NCI-H2029 (cell line): ENCODE measurements around the gene MYADML2.
"Not testable (repeated sequence)": the region's sequence is repeated elsewhere in the genome, so short reads cannot be mapped to it uniquely, and the experiment has no call there.

Experiments used
- DNase-seq: peaks from one replicate; lab custom pipeline; 2025; lab: John Stamatoyannopoulos, UW

MYADML2 gene

DNA sequence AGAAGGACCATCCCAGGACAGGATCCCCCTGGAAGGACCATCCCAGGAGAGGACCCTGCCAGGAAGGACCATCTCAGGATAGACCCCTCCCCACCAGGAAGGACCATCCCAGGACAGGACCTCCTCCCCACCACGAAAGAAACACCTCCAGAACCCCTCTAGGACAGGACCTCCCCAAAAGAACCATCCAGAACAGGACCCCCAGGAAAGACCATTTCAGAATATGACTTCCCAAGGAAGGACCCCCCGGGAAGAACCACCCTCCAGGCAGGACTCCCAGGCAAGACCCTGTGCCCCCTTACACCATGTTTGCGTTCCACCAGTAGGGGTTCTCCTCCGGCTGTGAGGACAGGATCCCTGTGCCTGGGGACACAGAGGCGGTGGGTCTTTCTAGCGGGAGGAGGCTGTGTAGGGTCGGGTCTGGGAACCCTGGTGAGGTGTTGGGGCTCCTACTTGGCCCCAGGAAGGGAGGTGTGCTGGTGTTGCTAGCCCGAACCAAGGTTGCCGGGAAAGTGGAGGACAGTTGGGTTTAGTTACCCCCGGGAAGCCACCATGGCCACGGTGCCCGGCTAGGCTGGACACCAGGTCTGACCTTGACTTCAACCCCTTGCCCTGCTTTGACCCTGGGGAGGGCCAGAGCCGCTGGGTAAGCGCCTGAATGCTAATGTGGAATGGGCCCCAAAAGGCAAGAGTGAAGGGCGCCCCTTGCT lies 11.8 kb upstream of the MYADML2 start:
- DNase-seq = no peak

DNA sequence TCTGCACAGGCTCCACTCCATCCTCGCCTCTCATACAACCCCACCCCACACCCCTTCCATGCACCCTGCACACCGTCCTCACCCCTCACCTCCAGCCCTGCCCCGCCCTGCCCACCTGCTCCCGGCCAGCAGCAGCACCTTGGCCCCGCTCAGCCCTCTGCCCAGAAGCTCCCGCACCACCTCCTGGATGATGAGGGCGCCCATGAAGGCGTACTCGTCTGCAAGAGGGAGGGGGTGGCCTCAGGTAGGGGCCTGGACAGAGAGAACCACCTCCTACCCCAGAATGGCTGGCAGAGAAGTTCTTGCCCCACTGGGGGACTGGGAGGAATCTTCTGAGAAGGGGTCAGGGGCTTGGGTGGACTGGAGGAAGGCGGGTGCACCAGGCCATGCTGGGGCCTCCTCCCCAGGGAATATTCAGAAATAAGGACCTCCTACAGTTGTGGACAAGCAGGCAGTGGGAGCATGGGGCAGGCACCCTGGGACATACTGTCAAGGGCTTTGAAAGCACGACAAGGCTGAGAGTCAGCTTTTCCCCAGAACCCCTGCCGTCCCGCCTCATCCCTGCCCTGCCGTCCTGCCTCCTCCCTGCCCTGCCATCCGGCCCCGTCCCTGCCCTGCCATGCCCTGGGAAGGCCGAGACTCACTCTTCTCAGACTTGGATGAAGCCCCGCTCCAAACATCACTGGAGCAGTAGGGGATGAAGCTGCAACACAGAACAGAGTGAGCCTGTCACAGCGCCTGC lies 10.8 kb upstream of the MYADML2 start:
- no peak for DNase-seq

DNA sequence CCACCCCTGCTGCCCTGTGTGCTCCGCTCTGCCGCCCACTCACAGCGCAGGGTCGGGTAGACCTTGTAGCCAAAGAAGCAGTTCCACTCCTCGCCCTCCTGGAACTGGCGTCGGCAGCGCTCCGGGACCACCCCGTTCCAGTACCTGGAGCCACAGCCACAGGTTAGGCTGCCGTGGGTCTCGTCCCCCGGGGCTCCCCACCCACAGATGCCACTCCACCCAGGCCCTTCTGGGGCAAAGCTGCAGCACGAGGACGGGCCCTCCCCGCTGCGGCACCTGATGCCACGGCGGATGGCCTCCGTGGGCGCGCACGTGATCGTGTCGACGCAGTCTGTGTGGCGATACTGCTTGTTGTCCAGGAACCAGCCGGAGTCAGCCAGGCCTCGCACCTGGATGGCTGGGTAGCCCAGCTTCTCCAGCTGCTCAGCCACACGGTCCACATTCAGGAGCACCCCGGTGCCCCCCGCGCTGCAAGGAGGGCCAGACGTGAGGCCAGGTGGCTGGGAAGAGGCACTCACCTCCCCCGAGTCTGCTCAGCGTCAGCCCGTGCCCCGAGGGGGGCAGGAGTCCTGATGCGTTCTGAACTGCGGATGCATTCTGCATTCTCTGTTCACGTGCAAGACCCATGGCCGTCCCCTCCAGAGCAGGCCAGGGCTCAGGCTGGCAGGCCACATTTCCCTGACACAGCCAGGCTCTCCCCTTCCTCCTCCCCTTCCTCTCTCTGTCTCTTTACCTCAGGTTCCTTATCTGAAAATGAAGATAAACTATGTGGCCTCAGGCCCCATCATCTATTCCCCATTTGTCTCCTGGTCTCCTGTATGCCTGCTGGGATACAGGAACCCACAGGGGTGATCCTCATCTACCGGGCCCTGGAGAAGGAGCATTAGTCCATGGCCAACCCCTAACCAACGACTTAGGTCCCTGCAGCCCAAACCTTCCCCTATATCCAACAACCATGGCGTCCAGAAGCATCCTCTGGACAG lies 9.9 kb upstream of the MYADML2 start:
- no peak for DNase-seq

DNA sequence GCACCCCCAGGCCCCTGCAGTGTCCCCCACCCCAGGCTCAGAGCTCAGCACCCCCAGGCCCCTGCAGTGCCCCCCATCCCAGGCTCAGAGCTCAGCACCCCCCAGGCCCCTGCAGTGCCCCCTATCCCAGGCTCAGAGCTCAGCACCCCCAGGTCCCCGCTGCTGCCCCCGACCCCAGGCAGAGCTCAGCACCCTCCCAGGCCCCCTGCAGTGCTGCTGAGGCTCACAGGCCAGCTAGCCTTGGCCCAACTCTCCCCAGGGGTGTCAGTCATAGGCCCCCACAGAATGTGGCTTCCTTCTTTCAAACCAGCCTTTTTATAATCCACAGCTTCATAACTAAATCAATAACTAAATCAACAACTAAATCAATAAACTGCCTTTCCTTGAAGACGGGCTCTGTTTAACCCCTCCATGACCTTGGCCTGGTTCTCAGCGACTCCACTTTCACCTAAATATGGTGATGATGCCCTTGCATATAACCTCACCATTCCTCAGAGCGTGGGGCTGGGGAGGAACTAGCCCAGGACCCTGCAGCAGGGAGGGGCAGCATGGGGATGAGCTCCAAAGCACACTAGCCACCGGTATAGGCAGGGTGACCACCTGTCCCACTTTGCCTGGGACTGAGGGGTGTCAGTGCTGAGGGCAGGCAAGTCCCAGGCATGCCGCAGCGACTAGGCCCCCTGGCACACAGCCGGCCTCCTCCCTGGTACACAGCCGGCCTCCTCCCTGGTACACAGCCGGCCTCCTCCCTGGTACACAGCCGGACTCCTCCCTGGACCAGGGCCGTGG lies 8.9 kb upstream of the MYADML2 start:
- no peak for DNase-seq

DNA sequence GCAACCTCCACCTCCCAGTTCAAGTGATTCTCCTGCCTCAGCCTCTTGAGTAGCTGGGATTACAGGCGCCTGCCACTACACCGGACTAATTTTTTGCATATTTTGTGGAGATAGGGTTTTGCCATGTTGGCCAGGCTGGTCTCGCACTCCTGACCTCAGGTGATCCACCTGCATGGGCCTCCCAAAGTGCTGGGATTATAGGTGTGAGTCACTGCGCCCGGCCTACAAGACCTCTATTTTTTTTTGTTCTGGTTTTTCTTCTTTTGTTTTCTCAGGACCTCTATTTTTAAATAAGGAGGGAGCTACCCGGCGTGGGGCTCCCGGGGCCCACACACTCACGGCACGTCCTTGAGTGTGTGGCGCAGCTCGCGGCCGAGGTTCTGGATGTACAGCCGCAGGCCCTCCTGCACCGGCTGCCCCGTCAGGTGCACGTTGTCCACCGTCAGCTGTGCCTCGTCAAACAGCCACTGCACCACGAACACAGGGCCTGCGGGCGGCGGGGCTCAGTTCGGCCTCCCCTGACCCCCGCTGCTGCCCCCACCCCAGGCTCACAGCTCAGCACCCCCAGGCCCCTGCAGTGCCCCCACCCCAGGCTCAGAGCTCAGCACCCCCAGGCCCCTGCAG lies 8.1 kb upstream of the MYADML2 start:
- DNase-seq = no peak

DNA sequence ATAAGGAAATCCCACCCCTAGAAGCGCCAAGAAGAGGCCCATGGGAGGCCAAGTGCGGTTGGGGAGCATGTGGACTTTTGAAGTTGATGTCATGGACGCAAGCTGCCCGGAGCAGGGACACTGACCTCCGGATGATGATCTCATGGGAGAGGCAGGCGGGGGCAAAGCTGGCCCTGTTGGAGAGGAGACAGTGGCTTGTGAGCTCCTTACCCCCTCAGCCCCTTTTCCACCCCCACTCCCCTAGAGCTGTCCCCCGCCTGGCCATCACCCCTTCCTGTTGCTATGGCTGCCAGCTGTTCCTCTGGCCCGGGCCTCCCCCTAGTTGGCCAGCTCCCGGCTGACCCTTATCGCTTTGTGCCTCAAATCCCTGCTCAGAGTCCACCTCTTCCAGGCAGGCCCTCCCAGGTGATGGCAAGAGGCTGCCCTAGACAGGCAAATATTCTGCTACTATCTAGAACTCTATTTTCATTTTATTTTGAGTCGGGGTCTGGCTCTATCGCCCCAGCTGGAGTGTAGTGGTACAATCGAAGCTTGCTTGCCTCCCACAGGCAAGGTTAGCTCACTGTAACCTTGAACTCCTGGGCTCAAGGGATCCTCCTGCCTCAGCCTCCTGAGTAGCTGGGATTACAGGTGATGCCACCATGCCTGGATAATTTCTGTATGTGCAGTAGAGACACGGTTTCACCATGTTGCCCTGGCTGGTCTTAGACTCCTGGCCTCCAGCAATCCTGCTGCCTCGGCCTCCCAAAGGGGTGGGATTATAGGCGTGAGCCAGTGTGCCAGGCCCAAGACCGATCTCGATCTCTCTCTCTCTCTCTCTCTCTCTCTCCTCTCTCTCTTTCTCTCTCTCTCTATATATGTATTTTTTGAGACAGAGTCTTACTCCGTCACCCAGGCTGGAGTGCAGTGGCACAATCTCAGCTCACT lies 7.4 kb upstream of the MYADML2 start:
- DNase-seq = no peak

DNA sequence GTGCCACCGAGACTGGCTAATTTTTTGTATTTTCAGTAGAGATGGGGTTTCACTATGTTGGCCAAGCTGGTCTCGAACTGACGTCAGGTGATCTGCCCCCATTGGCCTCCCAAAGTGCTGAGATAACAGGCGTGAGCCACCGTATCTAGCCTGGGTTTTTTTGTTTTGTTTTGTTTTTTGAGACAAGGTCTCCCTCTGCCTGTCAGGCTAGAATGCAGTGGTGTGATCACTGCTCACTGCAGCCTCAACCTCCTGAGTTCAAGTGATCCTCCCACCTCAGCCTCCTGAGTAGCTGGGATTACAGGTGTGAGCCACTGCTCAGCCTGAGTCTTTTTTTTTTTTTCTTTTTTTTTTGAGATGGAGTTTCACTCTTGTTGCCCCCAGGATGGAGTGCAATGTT lies 6.4 kb upstream of the MYADML2 start:
- not testable (repeated sequence) for DNase-seq

DNA sequence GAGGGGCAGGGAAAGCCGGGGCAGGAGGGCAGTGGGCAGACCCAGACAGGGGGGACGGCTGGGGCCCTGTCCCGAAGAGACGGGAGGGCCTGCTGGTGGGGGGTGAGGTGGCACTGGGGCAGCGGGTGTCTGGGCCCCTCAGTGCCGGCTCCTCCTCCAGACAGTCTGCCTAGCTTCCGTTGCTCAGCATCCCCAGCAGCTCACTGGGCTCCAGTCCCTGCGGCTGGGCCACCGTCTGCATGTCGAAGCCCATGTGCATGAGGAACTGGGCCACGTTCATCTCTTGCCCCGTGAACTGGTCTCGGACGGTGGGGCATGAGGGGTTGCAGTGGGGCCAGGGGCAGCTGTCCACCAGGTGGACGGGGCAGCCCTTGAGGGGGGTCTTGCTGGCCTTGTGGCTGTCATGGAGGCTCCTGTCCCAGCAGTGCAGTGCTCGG lies 5.8 kb upstream of the MYADML2 start:
- no peak for DNase-seq

DNA sequence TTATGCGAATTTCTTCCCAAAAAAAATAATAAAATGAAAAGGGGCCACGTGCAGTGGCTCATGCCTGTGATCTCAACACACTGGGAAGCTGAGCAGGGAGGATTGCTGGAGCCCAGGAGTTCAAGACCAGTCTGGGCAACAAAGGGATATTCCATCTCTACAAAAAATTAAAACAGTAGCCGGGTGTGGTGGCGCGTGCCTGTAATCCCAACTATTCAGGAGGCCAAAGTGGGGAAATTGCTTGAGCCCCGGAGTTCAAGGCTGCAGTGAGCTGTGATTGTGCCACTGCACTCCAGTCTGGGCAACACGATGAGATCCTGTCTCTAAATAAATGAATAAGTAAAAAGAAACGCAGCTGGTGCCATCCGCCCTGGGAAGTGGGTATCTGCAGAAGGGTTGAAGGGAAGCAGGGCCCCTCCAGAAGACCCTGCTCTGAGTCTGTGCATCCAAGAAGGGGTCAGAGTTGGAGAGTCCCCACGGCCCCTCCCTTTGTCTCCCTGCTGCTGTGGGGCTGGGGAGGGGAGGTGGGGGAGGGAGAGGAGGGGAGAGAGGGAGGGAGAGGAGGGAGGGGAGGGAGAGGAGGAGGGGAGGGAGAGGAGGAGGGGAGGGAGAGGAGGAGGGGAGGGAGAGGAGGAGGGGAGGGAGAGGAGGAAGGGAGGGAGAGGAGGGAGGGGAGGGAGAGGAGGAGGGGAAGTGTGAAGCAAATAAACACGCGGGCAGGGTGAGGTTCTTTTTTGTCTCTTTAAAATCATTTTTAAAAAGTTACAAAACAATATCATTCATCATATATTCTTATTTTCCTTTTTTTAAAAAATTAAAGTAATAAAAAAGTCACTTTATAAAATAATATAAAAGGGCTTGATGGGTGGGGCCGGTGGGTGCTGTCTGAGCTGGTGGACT lies 5.0 kb upstream of the MYADML2 start:
- DNase-seq = no peak

DNA sequence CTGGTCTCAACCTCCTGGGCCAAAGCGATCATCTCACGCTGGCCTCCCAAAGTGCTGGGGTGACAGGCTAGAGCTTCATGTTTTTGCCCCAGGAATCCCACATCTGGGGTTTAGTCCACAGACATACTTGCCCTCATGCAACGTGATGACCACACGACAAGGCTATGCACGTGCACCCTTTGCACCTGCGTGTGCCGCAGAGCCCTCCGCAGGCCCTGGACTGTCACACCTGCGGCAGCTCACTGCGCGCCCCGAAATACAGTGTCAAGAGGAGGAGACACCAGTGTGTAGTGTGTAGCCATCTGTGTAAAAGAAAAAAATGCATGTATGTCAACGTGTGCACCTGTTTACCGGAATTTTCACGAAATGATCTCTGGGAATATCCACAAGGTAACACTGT lies 3.5 kb upstream of the MYADML2 start:
- DNase-seq = no peak

DNA sequence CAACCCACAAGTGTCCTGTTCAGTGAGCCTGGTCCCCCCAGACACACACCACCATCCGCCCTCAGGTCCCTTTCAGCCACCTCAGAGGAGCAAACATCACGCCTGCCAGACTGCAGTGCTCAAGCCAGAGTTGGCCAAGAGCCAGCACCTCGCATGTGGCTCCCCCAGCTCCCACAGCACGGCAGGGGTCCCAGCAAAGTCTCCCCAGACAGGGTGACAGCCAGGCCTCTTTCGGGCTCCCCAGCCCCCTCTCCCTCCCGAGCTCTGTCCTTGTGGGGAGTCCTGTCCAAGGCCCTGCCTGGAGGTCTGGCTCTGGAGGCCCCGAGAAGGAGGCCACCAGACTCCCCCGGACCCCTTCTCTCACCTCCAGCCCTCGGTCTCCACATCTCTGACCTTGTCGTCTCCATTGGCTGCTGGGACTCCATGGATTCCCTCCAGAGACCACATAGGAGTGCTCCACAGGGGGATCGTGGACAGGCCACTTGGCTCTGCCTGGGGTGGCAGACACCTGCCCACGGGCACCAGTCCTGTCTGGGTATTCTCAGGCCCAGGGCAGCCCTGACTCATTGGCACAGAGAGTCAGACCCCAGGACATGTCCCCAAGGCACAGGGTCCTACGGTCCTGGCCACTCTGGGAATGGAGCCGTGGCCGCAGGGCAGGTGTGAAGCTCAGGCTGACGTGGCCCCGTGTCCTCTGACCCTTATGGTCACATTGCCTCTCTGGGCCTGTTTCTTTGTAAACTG lies 1.8 kb upstream of the MYADML2 start:
- DNase-seq = no peak

DNA sequence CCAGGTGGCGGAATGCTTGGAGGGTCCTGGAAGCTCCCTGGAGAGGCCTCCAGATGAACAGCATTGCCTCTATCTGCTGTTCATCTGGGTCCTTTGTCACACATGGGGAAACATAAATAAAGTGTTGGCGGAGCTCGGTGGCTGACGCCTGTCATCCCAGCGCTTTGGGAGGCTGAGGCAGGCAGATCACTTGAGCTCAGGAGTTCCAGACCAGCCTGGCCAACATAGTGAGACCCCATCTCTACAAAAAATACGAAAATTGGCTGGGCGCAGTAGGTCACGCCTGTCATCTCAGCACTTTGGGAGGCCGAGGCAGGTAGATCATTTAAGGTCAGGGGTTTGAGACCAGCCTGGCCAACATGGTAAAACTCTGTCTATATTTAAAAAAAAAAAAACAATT lies 2.2 kb downstream of the MYADML2 start:
- DNase-seq = no peak

DNA sequence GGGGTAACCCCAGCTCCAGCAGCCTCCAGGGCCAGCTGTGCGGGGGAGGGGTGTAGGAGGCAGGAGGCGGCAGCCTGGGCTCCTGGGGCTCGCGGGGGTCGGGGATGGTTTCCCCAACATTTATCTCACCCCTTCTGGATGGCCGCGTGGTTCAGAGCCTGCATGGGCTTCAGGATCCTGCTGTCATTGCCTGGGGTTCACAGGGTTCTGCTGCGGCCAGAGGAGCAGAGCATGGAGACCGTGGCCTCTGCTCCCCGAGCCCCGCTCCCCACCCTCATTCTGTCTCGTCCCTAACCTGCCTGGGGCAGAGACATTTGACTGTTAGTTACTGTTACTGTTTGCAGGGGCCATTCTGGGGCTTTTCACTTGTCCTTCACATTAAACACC lies 4.9 kb downstream of the MYADML2 start:
- DNase-seq = no peak

DNA sequence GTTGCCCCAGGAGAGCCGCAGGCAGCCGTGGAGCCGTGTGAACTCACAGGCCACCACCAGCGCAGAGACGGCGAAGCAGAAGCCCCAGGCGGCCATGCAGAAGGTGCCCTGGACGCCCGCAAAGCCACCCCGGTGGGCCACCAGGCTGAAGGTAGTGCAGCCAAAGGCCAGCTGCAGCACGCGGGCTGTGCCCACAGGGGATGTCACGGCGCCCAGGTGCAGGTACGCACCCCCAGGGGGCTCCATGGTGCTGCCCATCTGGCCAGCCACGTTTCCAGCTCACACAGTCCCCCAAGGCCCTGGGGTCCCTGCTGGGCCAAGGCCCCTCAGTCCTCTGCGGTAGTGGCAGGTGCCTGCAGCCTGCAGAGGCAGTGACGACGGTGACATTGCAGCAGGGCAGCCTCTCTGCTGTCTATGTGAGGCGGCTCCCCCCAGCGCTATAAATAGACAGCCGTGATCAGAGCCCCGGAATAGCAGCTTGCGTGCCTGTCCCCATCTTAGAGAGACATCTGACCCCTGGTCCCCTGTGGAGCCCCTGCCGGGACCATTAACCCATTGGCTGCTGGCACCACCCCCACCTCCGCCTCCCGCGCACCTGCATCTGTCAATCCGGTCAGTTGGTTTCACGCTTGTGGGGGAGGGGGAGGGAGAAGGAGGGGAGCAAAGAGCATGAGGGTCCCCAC lies 5.4 kb downstream of the MYADML2 start:
- no peak for DNase-seq

DNA sequence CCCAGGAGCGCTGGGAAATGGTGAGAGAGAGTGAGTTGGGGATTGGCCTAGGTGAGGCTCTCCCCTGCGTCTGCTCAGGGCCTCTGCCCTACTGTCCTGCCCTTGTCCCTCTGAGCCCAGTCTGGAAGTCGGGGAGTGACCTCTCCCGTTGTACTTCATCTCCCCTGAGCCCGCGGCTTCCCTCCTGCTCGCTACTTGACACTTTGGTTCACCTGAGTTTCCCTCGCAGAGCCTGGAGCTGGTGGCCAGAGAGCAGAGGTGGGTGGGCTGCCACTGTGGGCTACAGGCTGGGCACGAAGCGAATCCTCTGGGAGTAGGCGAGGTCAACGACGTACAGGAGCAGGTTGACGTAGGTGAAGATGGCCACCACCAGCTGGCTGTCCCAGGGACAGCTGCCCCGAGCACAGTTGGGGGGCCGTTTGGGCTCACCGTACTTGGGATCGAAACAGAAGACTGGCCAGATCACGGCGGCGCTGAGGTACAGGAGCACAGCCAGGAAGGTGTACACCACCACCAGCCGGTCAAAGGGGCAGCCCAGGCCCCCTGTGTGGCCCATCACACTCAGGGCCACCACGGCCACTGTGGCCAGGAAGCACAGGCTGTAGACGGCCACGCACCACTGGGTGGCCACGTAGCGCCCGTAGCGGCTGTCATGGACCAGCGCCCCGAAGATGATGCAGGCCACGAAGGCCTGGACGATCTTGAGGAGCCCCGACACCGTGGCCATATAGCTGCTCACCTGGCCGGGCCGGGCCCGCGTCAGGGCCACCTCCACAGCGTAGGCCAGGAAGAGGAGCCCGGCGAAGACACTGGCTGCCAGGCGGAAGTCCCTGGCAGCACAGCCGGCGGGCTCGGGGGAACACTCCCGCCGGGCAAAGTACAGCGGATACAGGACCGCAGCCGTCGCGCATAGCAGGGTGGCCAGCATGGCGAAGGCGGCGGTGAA lies 6.2 kb downstream of the MYADML2 start:
- no peak for DNase-seq

DNA sequence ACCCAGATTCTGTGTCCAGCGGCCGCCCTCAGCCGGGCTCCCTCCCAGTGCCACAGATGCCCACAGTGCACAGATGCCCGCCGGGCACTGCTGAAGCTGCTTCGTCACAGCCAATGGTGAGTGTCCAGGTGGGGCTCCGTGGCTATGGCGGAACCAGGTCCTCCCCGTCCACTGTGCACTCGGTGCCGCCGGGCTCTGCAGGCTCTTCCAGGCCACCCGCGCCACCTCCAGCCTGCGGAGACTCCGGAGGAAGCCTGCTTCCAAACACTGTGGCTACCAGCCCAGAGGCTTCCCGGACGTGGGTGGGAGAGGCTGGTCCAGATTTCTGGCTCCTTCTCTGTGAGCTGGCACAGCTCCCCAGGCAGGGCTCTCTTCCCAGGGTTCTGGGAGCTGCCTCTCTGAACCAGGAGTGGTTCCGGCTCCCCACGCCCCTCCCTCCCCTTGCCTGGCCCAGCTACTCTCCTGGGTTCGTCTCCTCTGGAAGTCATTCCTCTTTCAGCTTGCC lies 7.1 kb downstream of the MYADML2 start:
- DNase-seq = no peak
